Measurements from ENCODE around the gene PCCA.
"Not testable (repeated sequence)": the region's sequence is repeated elsewhere in the genome, so short reads cannot be mapped to it uniquely, and the experiment has no call there.

Gene PCCA

DNA sequence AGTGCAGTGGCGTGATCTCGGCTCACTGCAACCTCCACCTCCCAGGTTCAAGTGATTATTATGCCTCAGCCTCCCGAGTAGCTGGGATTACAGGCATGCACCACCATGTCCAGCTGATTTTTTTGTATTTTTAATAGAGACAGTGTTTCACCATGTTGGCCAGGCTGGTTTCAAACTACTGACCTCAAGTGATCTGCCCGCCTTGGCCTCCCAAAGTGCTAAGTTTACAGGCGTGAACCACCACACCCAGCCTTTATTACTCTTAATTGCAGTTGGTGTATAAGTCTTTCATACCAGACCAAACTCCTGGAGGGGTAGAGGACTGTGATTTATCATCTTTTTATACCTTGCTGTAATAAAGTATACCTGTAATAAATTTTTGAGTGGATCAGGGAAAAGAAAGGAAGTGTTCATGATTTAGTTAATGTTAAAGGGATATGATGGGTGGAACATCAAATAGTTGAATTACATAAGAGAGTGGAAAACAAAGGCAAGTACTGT lies 52.6 kb downstream of the PCCA start:
- not testable (repeated sequence) for DNase-seq (ENCODE audit: low spot score)

DNA sequence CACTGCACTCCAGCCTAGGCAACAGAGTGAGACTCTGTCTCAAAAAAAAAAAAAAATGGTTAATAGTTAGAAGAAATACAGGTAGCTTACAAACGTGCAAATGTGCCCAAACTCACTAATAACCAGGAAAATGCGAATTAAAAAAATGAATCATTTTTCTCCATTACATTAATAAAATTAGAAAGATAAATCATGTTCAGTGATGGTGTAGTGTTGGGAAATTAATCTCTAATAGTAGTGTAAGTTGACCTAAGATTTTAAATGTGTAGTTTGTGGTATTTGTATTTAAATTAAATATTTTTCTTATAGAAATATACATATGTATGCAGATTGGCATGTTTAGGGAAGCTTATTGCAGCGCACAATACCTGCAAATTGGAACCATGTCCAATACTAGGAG lies 57.6 kb downstream of the PCCA start:
- no peak for DNase-seq (ENCODE audit: low spot score)

GRCh38 chr13:100147825-100148224 lies 58.9 kb downstream of the PCCA start:
- no peak for DNase-seq (ENCODE audit: low spot score)

DNA sequence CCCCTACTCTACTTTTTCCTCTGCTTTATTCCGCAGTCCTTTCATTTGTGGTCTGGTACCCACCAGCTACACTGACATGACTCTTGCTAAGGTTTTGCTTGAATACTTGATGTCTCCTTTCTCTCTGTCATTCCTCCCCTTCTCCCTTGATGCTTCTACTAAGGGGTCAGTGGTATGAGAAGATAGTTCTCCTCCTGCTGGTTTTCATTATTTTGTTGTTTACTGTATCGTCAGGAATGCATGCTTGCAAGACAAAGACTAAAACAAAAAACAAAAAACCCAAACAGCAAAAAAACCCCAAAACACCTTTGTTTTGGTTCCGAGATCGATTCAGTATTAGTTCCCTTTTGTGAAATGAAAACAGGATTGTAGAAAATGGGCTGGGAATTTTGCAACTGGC lies 59.5 kb downstream of the PCCA start:
- no peak for DNase-seq (ENCODE audit: low spot score)

- DNase-seq (ENCODE audit: low spot score), result no peak
These were observed 60.5 kb downstream of the PCCA start for GRCh38 chr13:100149389-100149788.

- DNase-seq (ENCODE audit: low spot score), result not testable (repeated sequence)
These were observed 61.8 kb downstream of the PCCA start for GRCh38 chr13:100150711-100151110.

GRCh38 chr13:100154842-100155416 lies 66.0 kb downstream of the PCCA start:
- DNase-seq (ENCODE audit: low spot score), result no peak

DNA sequence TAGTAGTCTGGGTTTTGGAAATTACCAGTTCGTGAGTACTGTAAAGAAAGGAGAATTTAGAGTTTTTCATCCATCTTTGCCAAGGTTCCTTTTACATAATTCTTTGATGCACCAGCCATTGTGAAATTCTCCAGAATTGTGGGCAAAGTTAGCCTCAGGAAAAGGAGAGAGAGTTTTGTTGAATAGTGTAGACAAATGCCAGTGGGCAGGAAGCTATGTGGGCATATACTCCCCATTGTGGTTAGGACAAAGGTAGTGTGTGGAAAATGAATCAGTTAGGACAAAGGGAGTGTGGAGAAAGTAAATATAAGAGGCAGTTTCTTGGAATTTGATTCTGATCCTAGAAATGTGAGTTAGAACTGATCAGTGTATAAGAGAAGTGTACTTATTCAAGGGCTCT lies 67.9 kb downstream of the PCCA start:
- DNase-seq (ENCODE audit: low spot score), result no peak

GRCh38 chr13:100158569-100158968 lies 69.7 kb downstream of the PCCA start:
- DNase-seq (ENCODE audit: low spot score), result no peak

GRCh38 chr13:100159584-100159983 lies 70.7 kb downstream of the PCCA start:
- DNase-seq (ENCODE audit: low spot score), result no peak

DNA sequence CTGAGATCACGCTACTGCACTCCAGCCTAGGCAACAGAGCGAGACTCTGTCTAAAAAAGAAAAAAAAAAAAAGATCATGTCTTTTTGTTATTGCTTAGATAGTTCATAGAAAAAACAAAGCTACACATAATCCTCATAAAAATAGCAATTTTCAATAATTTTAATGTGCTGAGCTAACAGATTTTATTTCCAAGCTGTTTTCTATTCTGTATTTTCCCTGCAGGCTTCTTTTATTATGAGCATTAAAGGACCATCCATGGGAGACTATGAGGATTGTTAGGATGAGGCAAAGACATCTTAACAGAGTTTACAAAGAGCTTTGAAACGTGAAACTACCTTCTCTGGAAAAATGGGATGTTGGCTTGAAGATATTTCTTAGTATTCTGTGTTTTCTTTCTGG lies 71.6 kb downstream of the PCCA start:
- DNase-seq (ENCODE audit: low spot score), result no peak

DNA sequence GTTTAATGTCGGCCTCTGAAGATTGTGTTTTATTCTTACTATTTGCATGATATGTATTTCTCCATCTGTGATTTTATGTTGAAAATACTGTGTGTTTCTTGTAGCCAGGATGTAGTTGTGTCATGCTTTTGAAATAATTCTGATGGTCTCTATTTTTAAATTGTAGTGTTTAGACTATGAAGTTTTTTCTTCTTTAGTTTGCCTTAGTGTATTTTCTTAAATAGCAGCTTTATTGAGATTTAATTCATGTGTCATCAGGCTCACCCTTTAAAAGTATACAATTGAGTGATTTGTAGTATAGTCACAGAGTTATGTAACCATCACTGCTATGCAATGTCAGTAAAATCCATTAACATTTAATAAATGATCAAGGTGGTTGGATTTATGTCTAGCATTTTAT lies 74.5 kb downstream of the PCCA start:
- no peak for DNase-seq (ENCODE audit: low spot score)

- DNase-seq (ENCODE audit: low spot score), result no peak
These were observed 84.3 kb downstream of the PCCA start for GRCh38 chr13:100173203-100173602.

DNA sequence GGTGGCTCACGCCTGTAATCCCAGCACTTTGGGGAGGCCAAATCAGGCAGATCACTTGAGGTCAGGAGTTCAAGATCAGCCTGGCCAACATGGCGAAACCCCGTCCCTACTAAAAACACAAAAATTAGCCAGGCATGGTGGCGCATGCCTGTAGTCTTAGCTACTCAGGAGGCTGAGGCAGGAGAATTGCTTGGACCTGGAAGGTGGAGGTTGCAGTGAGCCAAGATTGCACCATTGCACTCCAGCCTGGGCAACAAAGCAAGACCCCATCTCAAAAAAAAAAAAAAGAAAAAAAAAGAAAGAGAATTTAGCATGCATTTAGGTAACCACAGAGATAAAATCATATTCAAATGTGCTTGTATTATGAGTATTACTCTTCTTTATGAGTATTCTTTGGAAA lies 85.6 kb downstream of the PCCA start:
- not testable (repeated sequence) for DNase-seq (ENCODE audit: low spot score)

DNA sequence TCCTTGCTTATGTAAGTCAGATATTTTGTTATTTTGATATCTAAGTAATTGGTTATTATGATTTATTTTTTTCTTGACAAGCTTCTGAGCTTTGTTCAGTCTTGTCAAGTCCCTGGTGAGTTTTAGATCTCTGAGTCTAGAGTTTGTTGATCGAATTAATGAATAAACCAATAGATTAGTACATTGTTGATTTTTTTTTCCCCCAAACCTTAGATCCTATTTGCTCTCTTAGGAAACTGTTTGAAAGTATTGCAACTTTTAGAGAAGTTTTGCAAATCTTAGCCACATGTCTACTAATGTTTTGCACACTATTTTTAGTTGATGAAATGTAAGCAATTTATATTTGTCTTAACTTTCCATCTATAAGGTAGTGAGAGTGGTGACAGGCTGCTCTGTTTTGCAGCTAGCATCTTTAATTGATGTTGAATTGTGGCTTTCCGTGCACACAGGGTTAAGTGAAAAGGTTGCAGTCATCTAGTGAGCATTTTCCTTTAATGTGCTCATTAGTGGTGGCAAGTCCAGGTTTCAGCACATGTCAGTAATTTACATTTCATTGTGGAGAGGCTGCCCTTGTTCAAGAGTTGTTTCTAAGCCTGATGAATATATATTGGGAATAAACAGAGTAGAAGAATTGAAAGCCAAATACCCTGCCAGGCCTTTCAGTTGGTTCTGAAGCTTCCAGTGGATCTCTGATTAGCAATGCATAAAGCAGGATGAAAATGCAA lies 86.3 kb downstream of the PCCA start:
- no peak for DNase-seq (ENCODE audit: low spot score)

DNA sequence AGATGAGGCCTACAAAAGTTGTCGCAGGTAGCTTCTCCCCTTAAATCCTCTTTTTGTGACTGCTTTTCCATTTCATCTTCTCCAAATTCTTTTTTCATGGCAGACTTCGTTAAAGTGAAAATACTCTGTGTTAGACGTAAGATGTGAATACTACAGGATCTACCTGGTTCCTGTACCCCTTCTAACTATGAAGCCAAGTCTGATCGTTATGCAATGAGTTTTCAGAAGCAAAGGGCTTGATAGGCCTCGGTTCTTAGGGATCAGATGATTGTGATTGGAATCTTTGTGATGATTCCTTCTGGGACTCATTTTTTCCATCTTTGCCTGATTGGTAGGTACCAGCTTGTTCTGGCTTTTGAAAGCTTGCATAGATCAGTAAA lies 86.9 kb downstream of the PCCA start:
- no peak for DNase-seq (ENCODE audit: low spot score)

DNA sequence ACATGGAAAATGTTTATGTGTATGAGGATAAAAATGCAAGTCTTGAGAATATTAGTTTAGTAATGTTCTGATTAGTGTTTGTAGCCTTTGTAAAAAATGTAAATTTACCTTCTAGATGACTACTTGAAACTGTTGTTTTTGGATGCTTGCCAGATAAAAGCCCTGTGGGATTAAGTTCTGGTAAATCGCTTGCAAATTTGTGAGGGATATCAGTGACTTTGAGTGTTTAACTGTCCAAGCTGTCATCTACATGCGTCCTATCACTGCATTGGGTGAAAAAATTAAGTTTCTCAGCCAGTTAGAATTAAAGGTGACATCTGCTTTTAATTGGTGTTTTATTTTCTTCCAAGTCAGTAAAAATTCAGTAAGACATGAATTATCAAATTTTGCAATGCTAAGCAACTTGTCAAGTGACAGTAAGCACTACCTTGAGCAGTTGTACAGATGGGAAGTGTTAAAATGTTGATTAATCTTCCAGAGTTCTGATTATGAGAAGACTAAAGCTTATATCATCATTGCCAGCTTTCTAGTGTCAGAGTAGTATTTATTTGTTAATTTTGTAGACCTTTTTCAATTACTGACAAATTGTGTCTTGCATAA lies 88.0 kb downstream of the PCCA start:
- no peak for DNase-seq (ENCODE audit: low spot score)

DNA sequence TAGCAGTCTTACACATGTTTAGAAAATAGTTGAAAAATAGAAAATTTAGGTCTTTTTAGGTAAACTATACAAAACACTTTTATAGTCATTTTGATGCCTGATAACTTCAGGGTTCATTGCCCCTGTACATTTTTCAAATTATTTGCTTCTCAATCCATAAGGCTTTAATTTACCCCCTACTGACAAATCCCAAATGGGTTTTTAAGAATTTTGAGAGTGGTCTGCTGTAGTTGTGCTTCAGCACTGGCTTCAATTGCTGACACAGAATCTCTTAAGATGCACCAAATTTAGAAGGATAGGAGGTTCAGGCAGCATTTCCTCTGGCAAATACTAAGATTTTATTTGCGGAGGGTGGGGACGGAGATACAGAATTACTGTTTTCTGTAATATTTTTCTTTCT lies 89.4 kb downstream of the PCCA start:
- no peak for DNase-seq (ENCODE audit: low spot score)

DNA sequence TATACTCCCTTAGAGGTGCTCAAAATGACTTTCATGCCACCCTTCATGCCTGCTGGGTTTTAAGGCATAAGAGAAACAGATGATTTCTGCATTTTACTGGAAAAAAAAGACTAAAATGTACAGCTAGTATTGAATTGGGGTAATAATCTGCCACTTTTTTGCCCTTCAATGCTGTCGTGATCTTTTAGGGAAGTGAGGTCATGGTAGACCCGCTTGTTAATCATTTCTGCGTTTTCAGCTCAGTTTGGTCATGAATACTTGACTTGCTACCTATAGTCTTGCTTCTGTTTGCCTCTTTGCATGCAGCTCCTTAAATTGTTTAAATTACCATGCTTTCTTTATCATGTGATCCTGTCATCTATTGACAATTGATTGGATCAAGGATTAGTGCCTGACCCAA lies 90.4 kb downstream of the PCCA start:
- DNase-seq (ENCODE audit: low spot score), result no peak

- DNase-seq (ENCODE audit: low spot score), result no peak
These were observed 94.1 kb downstream of the PCCA start for GRCh38 chr13:100182900-100183490.

- DNase-seq (ENCODE audit: low spot score), result no peak
These were observed 95.2 kb downstream of the PCCA start for GRCh38 chr13:100184095-100184494.

DNA sequence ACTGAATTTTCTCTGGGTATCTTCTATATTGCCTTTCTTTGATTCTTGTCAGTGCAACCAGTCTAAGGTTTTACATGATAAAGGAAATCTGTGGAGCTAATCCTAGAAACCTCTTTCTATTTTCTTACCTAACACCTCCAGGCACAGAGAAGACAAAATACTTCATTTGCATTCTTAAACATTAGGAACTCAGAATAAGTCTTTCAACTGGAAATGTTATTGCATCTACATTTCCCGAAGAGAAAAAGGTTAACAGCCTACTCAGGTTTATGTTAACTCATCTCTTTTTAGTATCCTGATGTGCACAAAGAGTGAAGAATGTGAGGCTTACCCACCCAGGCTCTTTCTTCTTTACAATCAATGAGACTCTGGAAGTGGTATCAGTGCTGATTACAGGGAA lies 106.7 kb downstream of the PCCA start:
- no peak for DNase-seq (ENCODE audit: low spot score)

- no peak for DNase-seq (ENCODE audit: low spot score)
These were observed 107.5 kb downstream of the PCCA start for GRCh38 chr13:100196375-100196774.

Data from putamen (tissue), 1 donor.